ENCODE data around the gene ADAP1.
A peak's percentile ranks its signal among the peaks of the same experiment; 100 is the strongest.

ADAP1 gene

GRCh38 chr7:952548-953441 lies 1.7 kb downstream of the ADAP1 start:
- peak overlapping the region; percentile 46 for H3K4me3 ChIP-seq (ENCODE audit: low read length)
- TF ChIP-seq, protein P1, sequence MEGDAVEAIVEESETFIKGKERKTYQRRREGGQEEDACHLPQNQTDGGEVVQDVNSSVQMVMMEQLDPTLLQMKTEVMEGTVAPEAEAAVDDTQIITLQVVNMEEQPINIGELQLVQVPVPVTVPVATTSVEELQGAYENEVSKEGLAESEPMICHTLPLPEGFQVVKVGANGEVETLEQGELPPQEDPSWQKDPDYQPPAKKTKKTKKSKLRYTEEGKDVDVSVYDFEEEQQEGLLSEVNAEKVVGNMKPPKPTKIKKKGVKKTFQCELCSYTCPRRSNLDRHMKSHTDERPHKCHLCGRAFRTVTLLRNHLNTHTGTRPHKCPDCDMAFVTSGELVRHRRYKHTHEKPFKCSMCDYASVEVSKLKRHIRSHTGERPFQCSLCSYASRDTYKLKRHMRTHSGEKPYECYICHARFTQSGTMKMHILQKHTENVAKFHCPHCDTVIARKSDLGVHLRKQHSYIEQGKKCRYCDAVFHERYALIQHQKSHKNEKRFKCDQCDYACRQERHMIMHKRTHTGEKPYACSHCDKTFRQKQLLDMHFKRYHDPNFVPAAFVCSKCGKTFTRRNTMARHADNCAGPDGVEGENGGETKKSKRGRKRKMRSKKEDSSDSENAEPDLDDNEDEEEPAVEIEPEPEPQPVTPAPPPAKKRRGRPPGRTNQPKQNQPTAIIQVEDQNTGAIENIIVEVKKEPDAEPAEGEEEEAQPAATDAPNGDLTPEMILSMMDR (IDR thresholded peaks at IDR 0.05; ENCODE audit: insufficient read depth, low read depth, low read length, missing control alignments) = no peak
- no peak for DNase-seq (ENCODE audit: low read depth)

- TF ChIP-seq, protein P1 (IDR thresholded peaks at IDR 0.05; ENCODE audit: insufficient read depth, low read depth, low read length, missing control alignments) = no peak
- no peak for DNase-seq (ENCODE audit: low read depth)
- H3K4me3 ChIP-seq (ENCODE audit: low read length) = no peak overlapping the region
Measured at GRCh38 chr7:951881-952547, 2.5 kb downstream of the ADAP1 start.

- TF ChIP-seq, protein P1 (IDR thresholded peaks at IDR 0.05; ENCODE audit: insufficient read depth, low read depth, low read length, missing control alignments) = no peak
- no peak for DNase-seq (ENCODE audit: low read depth)
- H3K4me3 ChIP-seq (ENCODE audit: low read length) = no peak overlapping the region
Measured at GRCh38 chr7:949021-949934, 5.2 kb downstream of the ADAP1 start.

GRCh38 chr7:947391-948210 lies 6.9 kb downstream of the ADAP1 start:
- no peak for DNase-seq (ENCODE audit: low read depth)
- TF ChIP-seq, protein P1 (IDR thresholded peaks at IDR 0.05; ENCODE audit: insufficient read depth, low read depth, low read length, missing control alignments) = no peak
- H3K4me3 ChIP-seq (ENCODE audit: low read length) = no peak overlapping the region

DNA sequence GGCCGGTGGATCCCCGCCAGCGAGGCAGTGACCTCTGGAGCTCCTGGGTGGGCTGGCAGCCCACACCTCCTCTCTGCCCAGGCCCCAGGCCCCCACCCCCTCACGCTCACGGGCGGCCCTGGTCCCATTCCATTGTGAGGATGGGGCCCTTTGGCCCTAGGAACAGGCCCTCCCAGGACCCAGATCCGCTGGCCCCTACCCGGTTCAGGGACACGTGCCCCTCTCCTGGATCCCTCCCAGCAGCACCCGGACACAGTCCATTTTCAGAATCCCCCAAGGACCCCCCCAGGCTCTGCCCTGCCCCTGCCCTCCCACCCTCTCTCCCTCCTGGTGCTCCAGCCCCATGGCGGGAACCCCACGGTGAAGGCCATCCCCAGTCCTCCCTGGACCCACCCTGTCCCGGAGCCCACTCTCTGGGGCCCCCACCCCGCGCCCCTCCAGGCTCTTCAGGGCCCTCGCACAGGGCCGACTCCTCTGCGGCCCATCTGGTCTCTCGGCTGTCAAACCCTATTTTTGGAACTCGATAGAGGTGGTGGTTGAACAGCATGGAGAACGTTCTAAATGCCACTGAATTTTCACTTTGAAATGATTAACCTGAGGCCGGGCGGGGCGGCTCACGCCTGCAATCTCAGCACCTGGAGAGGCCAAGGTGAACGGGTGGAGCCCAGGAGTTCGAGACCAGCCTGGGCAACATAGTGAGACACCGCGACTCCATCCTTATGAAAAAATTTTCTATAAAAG lies 8.1 kb downstream of the ADAP1 start:
- H3K4me3 ChIP-seq (ENCODE audit: low read length) = no peak overlapping the region
- DNase-seq (ENCODE audit: low read depth) = no peak
- TF ChIP-seq, protein P1 (IDR thresholded peaks at IDR 0.05; ENCODE audit: insufficient read depth, low read depth, low read length, missing control alignments) = no peak

All from epithelial cell of esophagus (primary cell).